ENCODE measurements around the gene MTARC1.

The MTARC1 gene

GRCh38 chr1:220755309-220755708 lies 31.4 kb upstream of the MTARC1 start:
- no peak for TF ChIP-seq CTCF (IDR thresholded peaks at IDR 0.05; ENCODE audit: low read depth, low read length)
- DNase-seq (ENCODE audit: low read depth, low spot score), result no peak
- in situ Hi-C loops (cut with HindIII; ENCODE audit: low sequenced_read_pairs), result no loop called here
- no peak overlapping the region for H3K4me3 ChIP-seq (ENCODE audit: low read depth, low read length)

- no peak for DNase-seq (ENCODE audit: low read depth, low spot score)
- H3K4me3 ChIP-seq (ENCODE audit: low read depth, low read length), result no peak overlapping the region
- in situ Hi-C loops (cut with HindIII; ENCODE audit: low sequenced_read_pairs), result no loop called here
- TF ChIP-seq CTCF (IDR thresholded peaks at IDR 0.05; ENCODE audit: low read depth, low read length), result no peak
These were observed 29.3 kb upstream of the MTARC1 start for GRCh38 chr1:220757441-220757840.

- no peak overlapping the region for H3K4me3 ChIP-seq (ENCODE audit: low read depth, low read length)
- no peak for DNase-seq (ENCODE audit: low read depth, low spot score)
- in situ Hi-C loops (cut with HindIII; ENCODE audit: low sequenced_read_pairs), result no loop called here
- no peak for TF ChIP-seq CTCF (IDR thresholded peaks at IDR 0.05; ENCODE audit: low read depth, low read length)
These were observed 27.6 kb upstream of the MTARC1 start for GRCh38 chr1:220759147-220759546.

- in situ Hi-C loops (cut with HindIII; ENCODE audit: low sequenced_read_pairs), result no loop called here
- DNase-seq (ENCODE audit: low read depth, low spot score), result no peak
- TF ChIP-seq CTCF (IDR thresholded peaks at IDR 0.05; ENCODE audit: low read depth, low read length), result no peak
- H3K4me3 ChIP-seq (ENCODE audit: low read depth, low read length), result no peak overlapping the region
These were observed 24.9 kb upstream of the MTARC1 start for GRCh38 chr1:220761688-220762427.

GRCh38 chr1:220764757-220765156 lies 22.0 kb upstream of the MTARC1 start:
- in situ Hi-C loops (cut with HindIII; ENCODE audit: low sequenced_read_pairs), result no loop called here
- no peak for TF ChIP-seq CTCF (IDR thresholded peaks at IDR 0.05; ENCODE audit: low read depth, low read length)
- DNase-seq (ENCODE audit: low read depth, low spot score), result no peak
- no peak overlapping the region for H3K4me3 ChIP-seq (ENCODE audit: low read depth, low read length)

- in situ Hi-C loops (cut with HindIII; ENCODE audit: low sequenced_read_pairs), result no loop called here
- H3K4me3 ChIP-seq (ENCODE audit: low read depth, low read length), result no peak overlapping the region
- TF ChIP-seq CTCF (IDR thresholded peaks at IDR 0.05; ENCODE audit: low read depth, low read length), result no peak
- DNase-seq (ENCODE audit: low read depth, low spot score), result no peak
These were observed 19.2 kb upstream of the MTARC1 start for GRCh38 chr1:220767312-220768125.
